Thyroid gland (tissue), 4 donors: Measurements from ENCODE around the gene PRXL2A.

Experiments
- POLR2A ChIP-seq, 2 donors: fragments of 450-650 bp; IDR thresholded peaks; one replicate each; pipeline ENCODE4 v1.6.1; 2017; ENCODE audit warnings: antibody characterized with exemption in 2 of 2, mild to moderate bottlenecking in 2 of 2, moderate library complexity in 1 of 2
- TF ChIP-seq, protein P1 (sequence below), 6 experiments: fragments of 200-600 bp in 3 of 6; fragments of 450-650 bp in 3 of 6; sonication (generic) in 3 of 6; IDR thresholded peaks; one replicate each; pipeline ENCODE4 v1.5.1; 2016 to 2019; ENCODE audit warnings: antibody characterized with exemption in 6 of 6, mild to moderate bottlenecking in 2 of 6, inconsistent platforms in 1 of 6, moderate library complexity in 1 of 6

DNA sequence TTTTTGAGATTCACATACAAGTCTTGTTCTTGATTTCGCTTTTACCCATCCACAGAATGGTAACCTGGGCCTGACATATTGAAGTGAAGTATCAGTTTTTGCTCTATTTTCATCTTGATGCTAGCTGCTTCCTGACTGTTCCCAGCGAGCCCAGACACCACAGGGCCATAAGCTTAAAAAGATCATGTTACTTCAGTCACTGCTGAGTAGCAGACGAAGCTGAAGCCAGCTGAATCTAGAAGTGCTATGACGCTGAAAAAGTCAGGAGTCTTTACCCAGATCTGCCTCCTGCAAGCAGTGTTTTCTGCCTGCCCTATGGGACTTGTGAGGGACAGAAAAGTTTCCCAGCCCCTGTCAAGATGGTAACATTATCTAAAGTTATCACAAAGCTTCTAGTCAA is 2.7 kb upstream of the PRXL2A start:
- TF ChIP-seq, protein P1, sequence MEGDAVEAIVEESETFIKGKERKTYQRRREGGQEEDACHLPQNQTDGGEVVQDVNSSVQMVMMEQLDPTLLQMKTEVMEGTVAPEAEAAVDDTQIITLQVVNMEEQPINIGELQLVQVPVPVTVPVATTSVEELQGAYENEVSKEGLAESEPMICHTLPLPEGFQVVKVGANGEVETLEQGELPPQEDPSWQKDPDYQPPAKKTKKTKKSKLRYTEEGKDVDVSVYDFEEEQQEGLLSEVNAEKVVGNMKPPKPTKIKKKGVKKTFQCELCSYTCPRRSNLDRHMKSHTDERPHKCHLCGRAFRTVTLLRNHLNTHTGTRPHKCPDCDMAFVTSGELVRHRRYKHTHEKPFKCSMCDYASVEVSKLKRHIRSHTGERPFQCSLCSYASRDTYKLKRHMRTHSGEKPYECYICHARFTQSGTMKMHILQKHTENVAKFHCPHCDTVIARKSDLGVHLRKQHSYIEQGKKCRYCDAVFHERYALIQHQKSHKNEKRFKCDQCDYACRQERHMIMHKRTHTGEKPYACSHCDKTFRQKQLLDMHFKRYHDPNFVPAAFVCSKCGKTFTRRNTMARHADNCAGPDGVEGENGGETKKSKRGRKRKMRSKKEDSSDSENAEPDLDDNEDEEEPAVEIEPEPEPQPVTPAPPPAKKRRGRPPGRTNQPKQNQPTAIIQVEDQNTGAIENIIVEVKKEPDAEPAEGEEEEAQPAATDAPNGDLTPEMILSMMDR (IDR thresholded peaks at IDR 0.05), result no peak
- TF ChIP-seq POLR2A (IDR thresholded peaks at IDR 0.05), result no peak
